ENCODE measurements around the gene IFT81.

IFT81 gene

DNA sequence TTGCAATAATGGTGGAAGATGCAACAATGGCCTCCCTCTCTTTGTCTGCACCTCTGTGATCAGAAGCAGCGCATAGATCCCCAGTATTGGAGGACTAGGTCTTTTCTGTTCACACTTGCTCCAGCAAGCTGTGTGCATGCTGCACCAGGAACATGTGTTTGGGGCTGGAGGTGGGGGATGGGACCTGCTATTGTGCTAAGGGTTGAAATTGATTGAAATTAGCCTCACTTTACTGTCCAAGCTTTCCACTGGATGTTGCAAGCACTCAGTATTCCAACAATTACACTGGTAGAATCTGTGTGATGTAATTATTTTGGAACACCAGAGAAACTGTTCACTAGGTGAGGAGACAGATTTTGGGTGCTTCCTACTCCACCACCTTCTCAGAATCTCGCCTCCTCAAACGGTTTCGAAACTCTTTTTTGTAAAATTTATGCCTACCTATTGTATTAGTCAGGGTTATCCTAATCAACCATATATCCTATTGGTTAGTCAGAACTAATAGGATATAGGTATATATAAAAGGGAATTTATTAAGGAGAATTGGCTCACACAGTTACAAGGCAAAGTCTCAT, 35.6 kb downstream of the IFT81 start:
- DNase-seq = no peak

- DNase-seq = no peak
These were observed 41.5 kb downstream of the IFT81 start for GRCh38 chr12:110165540-110166159.

DNA sequence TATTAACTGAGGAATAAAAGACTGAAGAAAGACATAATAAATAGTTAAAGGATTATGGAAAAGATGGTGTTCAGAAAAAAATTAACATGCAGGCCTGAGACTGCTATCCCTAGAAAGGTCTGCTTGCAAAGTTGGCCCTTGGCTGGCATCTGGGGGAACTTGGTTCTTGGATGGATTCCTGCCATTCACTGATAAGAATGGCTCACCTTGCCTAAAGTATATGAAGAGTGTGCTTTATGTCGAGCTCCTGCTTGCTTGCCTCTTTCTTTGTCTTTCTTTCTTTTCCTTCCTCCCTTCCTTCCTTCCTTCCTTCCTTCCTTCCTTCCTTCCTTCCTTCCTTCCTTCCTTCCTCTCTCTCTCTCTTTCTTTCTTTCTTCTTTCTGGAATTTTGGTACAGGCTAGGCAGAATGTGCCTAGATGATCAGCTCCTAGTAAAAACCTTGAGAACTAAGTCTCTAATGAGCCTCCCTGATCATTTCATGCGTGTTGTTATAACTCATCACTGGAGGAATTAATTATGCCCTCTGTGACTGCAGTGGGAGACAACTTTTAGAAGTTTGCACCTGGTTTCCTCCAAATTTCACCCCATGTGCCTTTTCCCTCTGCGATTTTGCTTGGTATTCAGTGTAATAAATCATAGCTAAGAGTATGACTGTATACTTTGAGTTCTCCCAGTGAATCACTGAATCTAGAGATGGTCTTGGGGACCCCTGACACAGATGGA, 44.7 kb downstream of the IFT81 start:
- no peak for DNase-seq

- no peak for DNase-seq
These were observed 46.5 kb downstream of the IFT81 start for GRCh38 chr12:110170535-110171185.

- no peak for DNase-seq
These were observed 47.0 kb downstream of the IFT81 start for GRCh38 chr12:110171186-110171538.

DNA sequence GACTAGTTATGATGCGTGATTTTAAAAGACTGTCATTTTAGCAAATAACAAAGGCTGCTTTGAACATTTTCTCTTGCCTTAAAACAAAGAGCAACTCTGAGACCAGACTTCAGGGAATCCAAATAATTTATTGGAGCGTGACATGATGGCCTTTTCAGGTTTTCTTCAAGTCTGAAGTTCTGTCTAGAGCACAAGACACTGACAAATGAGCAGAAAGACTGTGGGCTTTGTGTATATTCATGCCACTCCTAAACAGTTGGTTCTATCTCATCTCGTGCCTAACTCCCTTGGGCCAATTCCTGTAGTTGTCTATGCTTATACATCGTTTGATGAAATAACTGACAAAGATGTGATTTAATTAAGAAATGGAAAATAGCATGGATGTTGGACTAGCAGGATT, 47.5 kb downstream of the IFT81 start:
- no peak for DNase-seq

DNA sequence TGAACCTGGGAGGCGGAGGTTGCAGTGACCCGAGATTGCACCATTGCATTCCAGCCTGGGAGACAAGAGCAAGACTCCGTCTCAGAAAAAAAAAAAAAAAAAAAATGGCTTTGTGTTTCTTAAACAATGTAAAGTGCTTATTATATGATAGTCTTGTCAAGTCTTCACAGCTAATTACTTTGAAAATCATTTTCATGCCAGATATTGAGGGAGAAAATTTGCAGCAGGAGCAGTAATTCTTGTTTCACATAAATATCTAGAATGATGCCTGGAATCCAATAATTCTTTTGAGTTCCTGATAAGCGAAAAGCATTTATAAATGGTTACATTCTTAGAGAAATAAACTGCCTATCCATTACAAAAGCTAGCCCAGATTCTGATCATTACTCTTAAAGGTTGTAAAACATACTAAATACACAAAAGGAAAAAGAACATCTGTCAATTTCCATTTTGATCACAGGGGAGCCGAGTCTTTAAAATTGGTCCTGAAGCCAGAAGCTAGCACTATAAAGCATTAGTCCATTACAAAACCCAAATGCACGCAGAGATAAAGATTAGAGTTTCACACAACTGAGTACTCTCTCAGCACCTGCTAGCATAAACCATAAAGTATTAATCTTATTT, 50.3 kb downstream of the IFT81 start:
- DNase-seq = no peak

GRCh38 chr12:110175201-110175600, 51.0 kb downstream of the IFT81 start:
- DNase-seq = no peak

DNA sequence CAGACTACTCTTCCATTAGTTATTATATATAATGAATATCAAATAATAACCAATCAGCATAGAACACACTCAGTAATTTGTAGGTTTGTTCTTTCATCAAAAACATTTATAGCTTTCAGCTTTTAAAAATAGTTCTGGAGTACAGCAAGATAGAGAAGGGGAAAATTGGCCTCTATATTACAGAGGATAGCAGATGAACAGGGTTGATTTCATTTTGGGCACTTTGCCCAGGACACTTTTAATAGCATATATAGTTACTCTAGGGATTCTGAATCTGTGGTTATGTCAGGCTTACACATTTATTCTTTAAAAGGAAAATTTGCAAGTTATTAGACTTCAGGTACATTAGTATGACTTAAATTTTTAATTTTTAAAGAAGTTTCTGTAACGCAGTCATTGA, 52.6 kb downstream of the IFT81 start:
- DNase-seq = no peak

GRCh38 chr12:110179291-110179690, 55.1 kb downstream of the IFT81 start:
- DNase-seq = no peak

DNA sequence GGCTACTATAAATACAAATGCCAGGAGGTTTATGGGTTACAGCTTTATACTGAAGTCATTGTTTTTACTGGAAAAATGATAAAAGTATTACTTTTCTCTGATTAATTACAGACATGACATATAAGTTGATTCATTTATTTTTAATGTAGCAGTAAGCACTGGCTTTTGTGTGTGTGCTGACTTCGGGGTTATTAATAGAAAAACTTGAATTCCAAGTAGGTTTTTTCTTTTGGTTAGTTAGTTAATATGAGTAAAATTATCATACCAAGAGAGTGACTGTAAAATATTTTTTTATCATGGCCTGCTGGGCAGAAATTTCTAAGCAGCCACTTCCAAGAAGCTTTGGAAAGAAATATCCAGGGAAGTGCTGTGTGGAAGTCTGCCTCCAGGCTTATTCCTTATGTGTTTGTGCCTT, 56.4 kb downstream of the IFT81 start:
- DNase-seq = no peak

DNA sequence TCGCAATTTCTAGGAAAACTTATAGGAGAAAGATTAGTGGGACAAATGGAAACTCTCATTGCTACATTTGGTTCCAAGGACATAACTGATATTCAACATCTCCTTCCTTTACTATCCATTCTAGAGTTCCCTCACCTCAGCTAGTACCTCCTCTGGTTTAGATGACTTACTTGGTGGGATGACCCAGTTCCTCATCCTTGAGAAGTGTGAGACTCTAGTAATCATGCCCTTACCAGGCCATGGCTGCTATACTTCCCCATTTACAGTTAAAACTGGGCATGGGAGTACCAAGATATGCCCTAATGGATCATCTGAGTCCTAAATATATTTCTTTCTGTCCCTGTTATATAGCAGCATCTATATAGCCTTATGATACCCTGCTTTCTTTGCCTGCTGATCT, 58.1 kb downstream of the IFT81 start:
- DNase-seq = no peak

GRCh38 chr12:110183386-110183785, 59.2 kb downstream of the IFT81 start:
- no peak for DNase-seq

DNA sequence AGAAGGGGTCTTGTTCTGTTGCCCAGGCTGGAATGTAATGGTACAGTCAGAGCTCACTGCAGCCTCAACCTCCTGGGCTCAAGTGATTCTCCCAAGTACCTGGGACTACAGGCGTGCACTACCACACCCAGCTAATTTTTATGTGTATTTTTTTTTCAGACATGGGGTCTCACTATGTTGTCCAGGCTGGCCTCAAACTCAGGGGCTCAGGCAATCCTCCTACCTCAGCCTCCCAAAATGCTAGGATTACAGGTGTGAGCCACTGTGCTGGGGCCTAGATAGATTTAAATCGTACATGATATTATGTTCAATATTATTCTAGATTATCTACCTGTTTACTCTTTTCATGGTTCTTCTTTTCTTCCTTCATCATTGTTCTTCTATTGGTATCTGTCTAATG, 61.5 kb downstream of the IFT81 start:
- no peak for DNase-seq

DNA sequence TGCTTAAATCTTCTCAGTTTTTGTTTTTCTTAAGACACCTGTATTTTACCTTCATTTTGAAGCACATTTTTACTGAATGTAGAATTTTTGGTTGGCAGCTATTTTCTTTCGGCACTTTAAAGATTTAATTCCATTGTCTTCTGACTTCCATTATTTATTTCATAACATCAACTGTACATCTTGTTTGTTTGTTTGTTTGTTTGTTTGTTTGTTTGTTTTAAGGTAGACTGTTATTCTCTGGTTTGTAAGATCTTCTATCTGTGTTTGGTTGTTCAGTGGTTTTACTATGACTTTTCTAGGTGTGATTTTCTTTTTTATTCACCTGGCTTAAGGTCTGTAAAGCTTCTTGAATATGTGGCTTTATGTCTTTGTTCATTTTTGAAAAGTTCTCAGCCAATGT, 61.9 kb downstream of the IFT81 start:
- no peak for DNase-seq

- no peak for DNase-seq
These were observed 69.0 kb downstream of the IFT81 start for GRCh38 chr12:110193196-110193595.

DNA sequence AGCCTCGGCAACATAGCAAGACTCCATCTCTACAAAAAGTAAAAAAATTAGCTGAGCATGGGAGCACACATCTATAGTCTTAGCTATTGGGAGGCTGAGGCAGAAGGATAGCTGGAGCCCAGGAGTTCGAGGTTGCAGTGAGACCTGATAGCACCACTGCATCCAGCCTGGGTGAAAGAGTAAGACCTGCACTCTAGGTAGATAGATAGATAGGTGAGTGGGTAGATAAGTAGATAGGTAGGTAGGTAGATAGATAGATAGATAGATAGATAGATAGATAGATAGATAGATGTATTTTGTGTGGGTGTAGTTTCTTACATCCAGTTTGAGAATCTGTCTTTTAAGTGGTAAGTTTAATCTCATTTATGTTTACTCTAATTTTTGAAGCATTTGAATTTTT, 72.8 kb downstream of the IFT81 start:
- DNase-seq = no peak

DNA sequence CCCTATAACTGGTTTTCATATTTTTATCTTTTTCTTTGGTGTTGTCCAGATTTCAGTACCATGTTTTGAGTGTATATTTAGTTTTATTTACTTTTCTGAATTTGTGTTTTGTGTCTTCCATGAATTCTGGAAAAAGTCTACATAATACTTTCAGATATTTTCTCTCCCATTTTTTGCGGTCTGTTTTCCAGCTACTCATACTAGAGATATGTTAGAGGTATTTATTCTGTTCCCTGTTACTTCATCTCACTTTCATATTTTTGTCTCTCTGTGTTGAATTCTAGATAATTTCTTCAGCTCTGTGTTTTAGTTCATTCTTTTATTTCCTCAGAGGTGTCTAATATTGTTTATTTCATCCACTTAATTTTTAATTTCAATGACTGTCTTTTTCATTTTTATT, 74.2 kb downstream of the IFT81 start:
- DNase-seq = no peak

DNA sequence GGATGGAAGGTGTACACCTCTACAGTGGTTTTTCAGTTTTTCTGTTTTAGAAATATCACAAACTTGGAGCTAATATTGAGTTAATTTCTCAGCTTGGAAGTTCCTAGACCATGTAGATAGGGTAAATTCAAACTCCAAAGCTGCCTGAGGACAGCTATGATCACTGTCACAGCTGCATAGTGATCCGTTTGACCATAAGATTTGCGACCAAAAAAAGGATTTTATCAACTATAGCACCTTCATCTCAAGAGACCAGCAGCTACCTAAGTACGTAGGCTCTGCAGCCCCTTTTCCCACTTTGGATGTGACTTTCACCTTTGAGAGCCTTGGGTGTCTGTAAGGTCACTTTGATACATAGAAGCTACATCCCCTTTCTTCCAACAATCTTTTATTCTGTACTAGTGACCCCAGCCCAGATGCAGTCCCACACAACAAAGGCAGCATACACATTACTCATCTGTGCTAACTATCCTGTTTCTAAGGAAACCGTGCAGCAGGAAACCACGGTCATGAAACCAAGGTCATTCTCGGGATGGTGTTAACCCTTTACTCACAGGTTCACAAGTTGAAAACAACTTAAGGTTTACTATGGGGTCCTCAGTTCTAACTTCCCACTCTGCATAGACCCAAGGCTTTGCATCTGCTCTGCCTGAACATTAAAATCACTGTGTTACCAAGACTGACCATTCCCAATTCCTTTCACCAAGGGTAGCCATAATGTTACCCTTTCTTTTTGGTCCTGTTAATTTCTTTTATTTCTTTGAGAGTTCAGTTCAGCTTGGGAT, 75.4 kb downstream of the IFT81 start:
- DNase-seq = no peak

DNA sequence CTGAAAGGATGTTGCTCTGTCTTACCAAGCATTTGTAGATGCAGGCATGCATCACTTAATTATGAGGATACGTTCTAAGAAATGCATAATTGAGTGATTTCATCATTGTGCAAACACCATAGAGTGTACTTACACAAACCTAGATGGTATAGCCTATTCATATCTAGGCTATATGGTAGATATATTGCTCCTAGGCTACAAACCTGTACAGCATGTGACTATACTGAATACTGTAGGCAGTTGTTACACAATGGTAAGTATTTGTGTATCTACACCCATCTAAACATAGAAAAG, 75.9 kb downstream of the IFT81 start:
- no peak for DNase-seq

GRCh38 chr12:110201995-110202394, 77.8 kb downstream of the IFT81 start:
- no peak for DNase-seq

- DNase-seq = no peak
These were observed 79.4 kb downstream of the IFT81 start for GRCh38 chr12:110203546-110203945.

- no peak for DNase-seq
These were observed 81.8 kb downstream of the IFT81 start for GRCh38 chr12:110205931-110206330.
